ENCODE results near the gene PHACTR3.

Gene PHACTR3

GRCh38 chr20:59794555-59794954 is 190.2 kb downstream of the PHACTR3 start:
- H3K27ac ChIP-seq, result no peak overlapping the region
- H3K9ac ChIP-seq, result no peak overlapping the region
- H3K4me1 ChIP-seq, result no peaks in the 10 kb centered on the region
- no peak overlapping the region for H3K4me3 ChIP-seq (ENCODE audit: low read depth, low read length)
- no peaks in the 10 kb centered on the region for H3K79me2 ChIP-seq
- no peaks in the 10 kb centered on the region for H3K36me3 ChIP-seq (ENCODE audit: control insufficient read depth, insufficient read depth, low read length)
- no peak overlapping the region for H2AFZ ChIP-seq
- no peaks in the 10 kb centered on the region for H3K9me3 ChIP-seq (ENCODE audit: control insufficient read depth, low read length)
- no peak overlapping the region for H3K4me2 ChIP-seq (ENCODE audit: low read length)
- TF ChIP-seq CTCF (IDR thresholded peaks at IDR 0.05), result no peak
- H3K27me3 ChIP-seq (ENCODE audit: control insufficient read depth, insufficient read depth, low read length), result no peaks in the 10 kb centered on the region

DNA sequence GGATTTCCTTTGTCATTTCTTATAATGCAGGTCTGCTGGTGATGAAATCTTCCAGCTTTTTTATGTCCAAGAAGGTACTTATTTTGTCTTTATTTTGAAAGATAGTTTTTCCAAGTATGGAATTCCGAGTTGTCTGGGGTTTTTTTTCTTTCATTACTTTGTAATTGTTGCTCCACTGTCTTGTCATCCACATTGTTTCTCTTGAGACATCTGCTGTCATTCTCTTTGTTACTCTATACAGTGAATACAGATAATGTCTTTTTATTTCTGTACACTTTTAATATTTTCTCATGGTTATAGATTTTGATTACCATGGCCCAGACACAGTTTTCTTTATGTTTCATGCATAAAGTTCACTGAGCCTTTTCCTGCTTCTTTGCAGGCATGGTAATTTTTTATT is 196.0 kb downstream of the PHACTR3 start:
- Histone ChIP-seq H3K4me3 (ENCODE audit: low read depth, low read length) (no peak overlapping the region), H3K4me1 (no peaks in the 10 kb centered on the region), H3K27me3 (ENCODE audit: control insufficient read depth, insufficient read depth, low read length) (no peaks in the 10 kb centered on the region), H3K27ac (no peak overlapping the region), H3K79me2 (no peaks in the 10 kb centered on the region), H3K36me3 (ENCODE audit: control insufficient read depth, insufficient read depth, low read length) (no peaks in the 10 kb centered on the region), H3K9ac (no peak overlapping the region), H2AFZ (no peak overlapping the region), H3K4me2 (ENCODE audit: low read length) (no peak overlapping the region), H3K9me3 (ENCODE audit: control insufficient read depth, low read length) (no peaks in the 10 kb centered on the region)
- TF ChIP-seq CTCF (IDR thresholded peaks at IDR 0.05), result no peak

- Histone ChIP-seq H3K4me1 (no peaks in the 10 kb centered on the region), H3K27ac (no peak overlapping the region), H3K9me3 (ENCODE audit: control insufficient read depth, low read length) (no peaks in the 10 kb centered on the region), H3K4me2 (ENCODE audit: low read length) (no peak overlapping the region), H3K9ac (no peak overlapping the region), H3K36me3 (ENCODE audit: control insufficient read depth, insufficient read depth, low read length) (no peaks in the 10 kb centered on the region), H3K4me3 (ENCODE audit: low read depth, low read length) (no peak overlapping the region), H2AFZ (no peak overlapping the region), H3K27me3 (ENCODE audit: control insufficient read depth, insufficient read depth, low read length) (no peaks in the 10 kb centered on the region), H3K79me2 (no peaks in the 10 kb centered on the region)
- no peak for TF ChIP-seq CTCF (IDR thresholded peaks at IDR 0.05)
These were observed 197.7 kb downstream of the PHACTR3 start for GRCh38 chr20:59802018-59802417.

GRCh38 chr20:59802471-59803221 is 198.3 kb downstream of the PHACTR3 start:
- Histone ChIP-seq H3K36me3 (ENCODE audit: control insufficient read depth, insufficient read depth, low read length) (no peaks in the 10 kb centered on the region), H3K79me2 (no peaks in the 10 kb centered on the region), H3K27ac (no peak overlapping the region), H2AFZ (no peak overlapping the region), H3K27me3 (ENCODE audit: control insufficient read depth, insufficient read depth, low read length) (no peaks in the 10 kb centered on the region), H3K9me3 (ENCODE audit: control insufficient read depth, low read length) (no peaks in the 10 kb centered on the region), H3K4me3 (ENCODE audit: low read depth, low read length) (no peak overlapping the region), H3K9ac (no peak overlapping the region), H3K4me2 (ENCODE audit: low read length) (no peak overlapping the region), H3K4me1 (no peaks in the 10 kb centered on the region)
- TF ChIP-seq CTCF (IDR thresholded peaks at IDR 0.05), result no peak

- H3K4me2 ChIP-seq (ENCODE audit: low read length), result no peak overlapping the region
- no peak overlapping the region for H3K4me3 ChIP-seq (ENCODE audit: low read depth, low read length)
- no peak for TF ChIP-seq CTCF (IDR thresholded peaks at IDR 0.05)
- H3K9me3 ChIP-seq (ENCODE audit: control insufficient read depth, low read length), result no peaks in the 10 kb centered on the region
- H3K79me2 ChIP-seq, result no peaks in the 10 kb centered on the region
- no peaks in the 10 kb centered on the region for H3K4me1 ChIP-seq
- no peaks in the 10 kb centered on the region for H3K36me3 ChIP-seq (ENCODE audit: control insufficient read depth, insufficient read depth, low read length)
- H2AFZ ChIP-seq, result no peak overlapping the region
- H3K27ac ChIP-seq, result no peak overlapping the region
- H3K9ac ChIP-seq, result no peak overlapping the region
- H3K27me3 ChIP-seq (ENCODE audit: control insufficient read depth, insufficient read depth, low read length), result no peaks in the 10 kb centered on the region
These were observed 200.0 kb downstream of the PHACTR3 start for GRCh38 chr20:59804347-59804746.

Measured in parathyroid adenoma (tissue), 2 donors.